HFFc6 (cell line): ENCODE measurements around the gene SLC30A2. TPM values are rescaled to one million over a fixed set of nuclear protein-coding genes. Genes with fewer than 3 reads are reported as not detected.

Source experiments
- total RNA-seq, 6 experiments: library from RNA; stranded (reverse); fragmentation: NEBNext Ultra II Directional; extraction: Animal tissue kit (Norgen Biotek cat#: 25700); gene quantifications; 2 replicates in 1 of 6; 3 replicates in 5 of 6; pipeline ENCODE4 v1.2.3, GENCODE V29; 2021

The SLC30A2 gene
- total RNA-seq, 6 experiments from 2014 or later: not detected

Other genes starting within 250 kb of the SLC30A2 start
- 10 to 100 TPM; 48.1 to 64.5 (median 58.8) TPM for gene SELENON, start 245.9 kb downstream of the SLC30A2 start, total RNA-seq
- 10 to 100 TPM; 52.4 to 69.1 (median 59.1) TPM for gene MTFR1L, start 226.2 kb downstream of the SLC30A2 start, total RNA-seq
- 1 to 10 TPM; 2.4 to 3.6 (median 3.2) TPM for gene AUNIP, start 186.7 kb downstream of the SLC30A2 start, total RNA-seq
- gene PAQR7, start 170.4 kb downstream of the SLC30A2 start, total RNA-seq: 10 to 100 TPM; 16.0 to 19.5 (median 17.9) TPM
- 100 to 1,000 TPM; 201 to 370 (median 342) TPM for gene STMN1, start 139.7 kb downstream of the SLC30A2 start, total RNA-seq
- gene PAFAH2, start 48.1 kb downstream of the SLC30A2 start, total RNA-seq: 10 to 100 TPM in 3 of 6 experiments, 1 to 10 TPM in 3; 9.4 to 14.0 (median 10.0) TPM
- gene EXTL1, start 24.3 kb downstream of the SLC30A2 start, total RNA-seq: 10 to 100 TPM in 3 of 6 experiments, 1 to 10 TPM in 3; 8.1 to 22.9 (median 9.4) TPM
- not detected for gene TRIM63, start 21.5 kb upstream of the SLC30A2 start, total RNA-seq
- gene PDIK1L, start 65.7 kb upstream of the SLC30A2 start, total RNA-seq: 1 to 10 TPM; 2.5 to 4.4 (median 3.8) TPM
- not detected for gene FAM110D, start 113.0 kb upstream of the SLC30A2 start, total RNA-seq
- gene C1orf232, start 122.8 kb upstream of the SLC30A2 start, total RNA-seq: not detected
- 10 to 100 TPM; 33.5 to 46.3 (median 38.7) TPM for gene ZNF593, start 123.8 kb upstream of the SLC30A2 start, total RNA-seq
- not detected for gene ZNF593OS, start 125.7 kb upstream of the SLC30A2 start, total RNA-seq
- under 1 TPM; 0.19 to 0.57 (median 0.33) TPM for gene CNKSR1, start 131.4 kb upstream of the SLC30A2 start, total RNA-seq
- not detected for gene CATSPER4, start 144.5 kb upstream of the SLC30A2 start, total RNA-seq
- gene CEP85, start 188.1 kb upstream of the SLC30A2 start, total RNA-seq: 1 to 10 TPM; 4.9 to 8.6 (median 8.4) TPM
- 100 to 1,000 TPM; 731 to 914 (median 779) TPM for gene SH3BGRL3, start 234.0 kb upstream of the SLC30A2 start, total RNA-seq